CD4-positive, alpha-beta T cell treated with Interferon alpha-2 for 1 hour (primary cell): ENCODE measurements around the gene ARHGDIG.

Experiments
- DNase-seq, 2 donors: peaks; one replicate each; pipeline ENCODE4 v3.0.0-alpha.2; 2020 to 2022

The ARHGDIG gene

DNA sequence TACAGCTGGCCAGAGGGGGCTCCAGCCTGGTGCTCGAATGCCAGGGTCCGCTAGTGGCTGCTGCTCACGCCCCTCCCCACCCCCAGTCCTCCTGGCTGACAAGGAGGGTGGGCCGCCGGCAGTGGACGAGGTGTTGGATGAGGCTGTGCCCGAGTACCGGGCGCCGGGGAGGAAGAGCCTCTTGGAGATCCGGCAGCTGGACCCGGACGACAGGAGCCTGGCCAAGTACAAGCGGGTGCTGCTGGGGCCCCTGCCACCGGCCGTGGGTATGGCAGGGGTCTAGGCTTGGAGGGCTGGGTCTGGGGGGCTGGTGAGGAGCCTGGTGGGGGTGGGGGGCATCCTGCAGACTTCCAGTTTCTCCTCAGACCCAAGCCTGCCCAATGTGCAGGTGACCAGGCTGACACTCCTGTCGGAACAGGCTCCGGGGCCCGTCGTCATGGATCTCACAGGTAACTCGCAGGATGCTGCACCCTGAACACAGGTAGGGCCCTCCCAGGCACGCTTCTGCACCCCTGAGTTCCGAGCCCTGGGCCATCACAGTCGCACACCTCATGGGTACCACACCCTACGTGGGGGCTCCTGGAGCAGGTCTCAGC is 1.4 kb downstream of the ARHGDIG start:
- no peak for DNase-seq

DNA sequence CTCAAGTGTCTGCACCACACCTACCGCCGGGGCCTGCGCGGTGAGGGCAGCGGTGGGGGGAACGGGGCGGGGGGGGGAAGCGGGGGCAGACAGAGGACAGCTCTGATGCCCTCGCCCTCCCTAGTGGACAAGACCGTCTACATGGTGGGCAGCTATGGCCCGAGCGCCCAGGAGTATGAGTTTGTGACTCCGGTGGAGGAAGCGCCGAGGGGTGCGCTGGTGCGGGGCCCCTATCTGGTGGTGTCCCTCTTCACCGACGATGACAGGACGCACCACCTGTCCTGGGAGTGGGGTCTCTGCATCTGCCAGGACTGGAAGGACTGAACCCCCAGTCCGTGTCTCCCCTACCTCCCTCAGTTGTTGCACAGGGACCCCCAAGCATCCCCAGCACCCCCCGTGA is 2.1 kb downstream of the ARHGDIG start:
- no peak for DNase-seq

DNA sequence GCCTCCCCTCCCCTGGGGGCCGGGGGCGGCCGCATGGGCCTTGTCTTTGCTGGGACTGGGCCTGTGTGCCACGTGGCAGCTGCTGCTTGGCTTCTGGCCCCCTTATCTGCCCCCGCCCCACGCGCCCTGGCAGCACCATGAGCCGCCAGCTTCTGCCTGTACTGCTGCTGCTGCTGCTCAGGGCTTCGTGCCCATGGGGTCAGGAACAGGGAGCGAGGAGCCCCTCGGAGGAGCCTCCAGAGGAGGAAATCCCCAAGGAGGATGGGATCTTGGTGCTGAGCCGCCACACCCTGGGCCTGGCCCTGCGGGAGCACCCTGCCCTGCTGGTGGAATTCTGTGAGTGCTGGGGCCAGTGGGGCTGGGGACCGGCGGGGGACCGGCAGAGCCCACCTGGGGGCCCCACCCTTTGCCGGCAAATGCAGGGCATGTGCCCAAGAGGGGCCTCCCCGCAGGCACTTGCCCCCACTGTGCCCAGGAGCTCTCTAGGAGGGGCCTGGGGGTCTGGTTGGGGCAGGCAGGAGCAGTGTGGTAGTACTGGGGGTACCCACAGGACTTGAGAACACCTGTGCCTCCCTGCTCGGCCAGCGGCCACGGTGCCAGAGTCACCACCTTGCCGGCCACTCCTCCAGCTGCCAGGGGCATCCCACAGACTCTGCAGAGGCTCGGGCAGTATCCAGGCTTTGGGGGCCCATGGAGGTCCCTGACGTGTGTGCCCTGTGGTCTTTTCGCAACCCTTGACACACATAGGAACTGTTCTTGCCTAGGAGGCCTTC is 2.8 kb downstream of the ARHGDIG start, which contains the start of gene PDIA2:
TSS of gene PDIA2 (plus strand) at position 132 of the 773 bp plus-strand sequence. CDS start at position 138, 6 bp downstream.
- no peak for DNase-seq

DNA sequence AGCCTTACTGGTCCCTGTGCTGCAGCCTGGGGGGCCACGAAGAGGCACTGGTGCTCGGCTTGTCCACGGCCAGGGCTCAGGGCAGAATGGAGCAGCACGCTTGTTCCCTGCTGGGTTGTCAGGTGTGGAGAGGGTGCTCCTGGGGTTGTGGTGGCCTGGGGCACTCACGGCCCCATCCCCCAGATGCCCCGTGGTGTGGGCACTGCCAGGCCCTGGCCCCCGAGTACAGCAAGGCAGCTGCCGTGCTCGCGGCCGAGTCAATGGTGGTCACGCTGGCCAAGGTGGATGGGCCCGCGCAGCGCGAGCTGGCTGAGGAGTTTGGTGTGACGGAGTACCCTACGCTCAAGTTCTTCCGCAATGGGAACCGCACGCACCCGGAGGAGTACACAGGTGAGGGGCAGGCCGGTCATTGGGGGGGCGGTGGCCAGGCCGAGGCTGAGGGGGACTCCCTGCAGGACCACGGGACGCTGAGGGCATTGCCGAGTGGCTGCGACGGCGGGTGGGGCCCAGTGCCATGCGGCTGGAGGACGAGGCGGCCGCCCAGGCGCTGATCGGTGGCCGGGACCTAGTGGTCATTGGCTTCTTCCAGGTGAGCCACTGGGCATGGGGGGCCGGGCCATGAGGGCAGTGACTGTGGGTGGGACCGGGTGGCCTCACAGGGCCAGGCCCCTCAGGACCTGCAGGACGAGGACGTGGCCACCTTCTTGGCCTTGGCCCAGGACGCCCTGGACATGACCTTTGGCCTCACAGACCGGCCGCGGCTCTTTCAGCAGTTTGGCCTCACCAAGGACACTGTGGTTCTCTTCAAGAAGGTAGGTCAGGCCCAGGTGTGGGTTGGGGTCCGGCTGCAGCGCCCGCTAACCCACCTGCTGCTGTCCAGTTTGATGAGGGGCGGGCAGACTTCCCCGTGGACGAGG is 4.1 kb downstream of the ARHGDIG start:
- DNase-seq = no peak

DNA sequence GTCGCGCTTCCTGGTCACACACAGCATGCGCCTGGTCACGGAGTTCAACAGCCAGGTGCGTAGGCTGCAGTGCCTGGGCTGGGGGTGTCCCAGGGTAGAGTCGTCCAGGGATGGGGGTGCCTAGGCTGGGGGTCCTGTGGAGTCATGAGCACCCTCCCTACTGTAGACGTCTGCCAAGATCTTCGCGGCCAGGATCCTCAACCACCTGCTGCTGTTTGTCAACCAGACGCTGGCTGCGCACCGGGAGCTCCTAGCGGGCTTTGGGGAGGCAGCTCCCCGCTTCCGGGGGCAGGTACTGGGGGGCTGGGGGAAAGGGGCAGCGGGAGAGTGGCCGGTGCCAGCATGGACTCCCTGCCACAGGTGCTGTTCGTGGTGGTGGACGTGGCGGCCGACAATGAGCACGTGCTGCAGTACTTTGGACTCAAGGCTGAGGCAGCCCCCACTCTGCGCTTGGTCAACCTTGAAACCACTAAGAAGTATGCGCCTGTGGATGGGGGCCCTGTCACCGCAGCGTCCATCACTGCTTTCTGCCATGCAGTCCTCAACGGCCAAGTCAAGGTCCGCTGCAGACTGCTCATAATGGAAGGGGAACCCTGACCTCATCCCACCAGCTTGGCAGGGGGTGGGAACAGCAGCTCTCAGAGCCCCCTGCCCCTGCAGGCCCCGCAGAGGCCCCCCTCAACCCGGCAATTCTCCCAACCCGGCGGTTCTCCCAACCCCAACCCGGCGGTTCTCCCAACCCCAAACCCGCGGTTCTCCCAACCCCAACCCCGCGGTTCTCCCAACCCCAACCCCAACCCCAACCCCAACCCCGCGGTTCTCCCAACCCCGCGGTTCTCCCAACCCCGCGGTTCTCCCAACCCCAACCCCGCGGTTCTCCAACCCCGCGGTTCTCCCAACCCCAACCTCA is 5.0 kb downstream of the ARHGDIG start:
- DNase-seq = no peak

DNA sequence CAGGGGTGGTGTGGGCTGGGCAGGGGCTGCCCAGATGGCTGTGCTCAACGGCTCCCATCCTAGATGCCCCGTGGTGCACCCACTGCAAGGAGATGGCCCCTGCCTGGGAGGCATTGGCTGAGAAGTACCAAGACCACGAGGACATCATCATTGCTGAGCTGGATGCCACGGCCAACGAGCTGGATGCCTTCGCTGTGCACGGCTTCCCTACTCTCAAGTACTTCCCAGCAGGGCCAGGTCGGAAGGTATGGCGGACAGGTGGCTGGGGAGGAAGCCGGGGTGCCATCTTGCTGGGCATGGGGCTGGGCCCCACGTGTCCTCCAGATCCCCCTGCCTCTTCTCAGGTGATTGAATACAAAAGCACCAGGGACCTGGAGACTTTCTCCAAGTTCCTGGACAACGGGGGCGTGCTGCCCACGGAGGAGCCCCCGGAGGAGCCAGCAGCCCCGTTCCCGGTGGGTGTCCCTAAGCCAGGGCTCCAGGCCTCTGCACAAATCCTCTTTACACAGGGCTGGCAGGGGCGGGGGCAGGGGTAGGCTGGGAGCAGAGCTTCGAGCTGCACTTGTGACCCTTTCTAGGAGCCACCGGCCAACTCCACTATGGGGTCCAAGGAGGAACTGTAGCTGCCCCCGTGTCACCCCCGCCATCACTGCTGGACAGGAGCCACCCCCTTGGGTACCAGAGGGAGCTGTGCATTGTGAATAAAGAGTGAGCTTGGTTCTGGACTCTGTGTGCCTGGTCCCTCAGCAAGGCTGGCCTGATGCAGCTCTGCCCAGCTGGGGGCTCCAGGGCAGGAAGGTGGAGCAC is 6.3 kb downstream of the ARHGDIG start:
- DNase-seq = no peak

DNA sequence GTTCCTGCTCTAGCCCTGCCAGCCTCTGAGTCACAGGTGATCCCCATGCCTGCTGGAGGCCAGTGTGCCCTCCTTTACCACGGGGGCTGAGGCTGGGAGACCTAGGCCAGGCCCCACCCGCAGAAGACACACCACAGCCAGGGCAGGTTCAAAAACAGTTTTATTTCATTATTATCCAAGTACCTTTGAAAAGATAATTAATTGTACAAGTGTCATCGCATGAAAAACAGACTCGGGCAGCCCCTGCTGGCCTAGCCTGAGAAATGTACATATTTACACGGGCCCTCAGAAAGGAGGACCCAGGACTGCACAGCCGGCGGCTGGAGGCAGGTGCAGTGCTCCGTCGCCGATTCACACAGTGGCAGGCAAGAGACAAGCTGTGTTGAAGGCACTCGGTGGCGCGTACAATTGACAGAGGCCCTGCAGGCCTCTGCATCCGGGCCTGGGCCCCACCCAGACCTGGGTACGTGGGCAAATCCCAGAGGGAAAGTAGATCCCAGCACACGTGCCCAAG is 7.0 kb downstream of the ARHGDIG start:
- DNase-seq = no peak

DNA sequence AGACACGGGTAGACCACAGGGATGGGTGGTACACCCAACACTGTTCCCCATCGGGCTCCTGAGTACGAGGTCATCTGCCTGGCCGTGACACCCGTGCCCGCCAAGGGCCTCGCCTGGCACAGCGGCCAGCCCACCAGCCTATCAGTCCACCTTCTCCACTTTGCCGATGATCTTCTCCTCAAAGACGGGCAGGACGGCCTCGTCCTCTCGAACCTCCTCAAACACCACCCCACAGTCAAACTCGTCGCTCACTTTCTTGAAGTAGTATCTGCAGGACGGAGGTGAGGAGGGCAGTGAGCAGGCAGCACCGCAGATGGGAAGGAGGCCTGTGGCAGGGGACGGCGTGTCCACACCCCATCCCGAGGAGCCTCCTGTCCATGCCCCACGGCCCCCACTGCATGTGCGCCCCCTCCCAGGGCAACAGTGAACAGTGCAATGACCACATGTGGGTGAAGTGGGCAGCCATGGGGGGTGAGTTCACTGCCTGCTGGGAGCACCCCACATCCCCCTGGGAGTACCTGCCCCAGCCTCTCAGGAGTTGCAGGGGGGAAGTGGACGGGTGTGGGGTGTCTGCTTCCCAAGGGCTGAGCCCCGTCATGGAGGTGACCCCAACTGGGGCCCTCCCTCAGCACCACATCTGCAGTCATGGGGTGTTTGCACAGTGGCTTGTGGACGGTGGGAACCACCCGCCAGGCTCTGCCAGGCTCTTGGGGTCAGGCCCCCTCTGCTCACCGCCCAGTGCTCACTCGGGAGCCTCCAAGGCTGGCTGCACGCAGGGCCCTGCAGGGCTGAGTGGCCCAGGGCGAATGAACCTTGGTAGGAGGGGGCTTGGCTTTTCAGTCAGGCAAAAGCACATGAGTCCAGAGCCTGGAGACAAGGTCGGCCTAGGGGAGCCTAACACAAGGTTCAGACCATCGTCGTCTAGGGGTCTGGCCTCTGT is 7.9 kb downstream of the ARHGDIG start:
- DNase-seq = no peak

DNA sequence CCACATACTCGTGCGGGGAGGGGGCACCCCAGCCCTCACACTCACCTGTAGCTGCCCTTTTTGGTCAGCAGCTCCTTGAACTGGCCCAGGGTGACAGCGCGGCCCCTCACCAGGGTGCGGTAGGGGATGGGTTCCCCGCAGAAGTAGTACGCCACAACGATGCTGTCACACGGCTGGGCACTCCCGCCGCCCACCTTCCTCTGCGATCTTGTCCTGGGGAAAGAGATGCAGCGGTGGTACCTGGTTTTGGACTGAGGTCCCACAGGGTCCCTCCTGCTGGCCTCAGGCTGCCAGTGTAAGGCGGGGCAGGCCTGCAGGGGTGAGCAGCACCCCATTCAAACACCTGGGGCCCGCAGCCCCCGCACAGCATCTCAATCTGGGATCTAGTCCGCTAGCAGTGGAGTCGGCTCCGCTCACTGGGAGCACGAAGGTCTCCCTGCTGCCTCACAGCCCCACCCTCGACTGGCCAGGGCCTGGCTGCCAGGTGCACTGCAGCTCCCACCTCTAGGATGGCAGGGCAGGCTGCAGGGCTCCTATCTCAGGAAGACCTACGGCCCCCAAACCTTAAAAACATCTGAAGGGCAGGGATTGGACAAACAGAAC is 9.1 kb downstream of the ARHGDIG start:
- no peak for DNase-seq

DNA sequence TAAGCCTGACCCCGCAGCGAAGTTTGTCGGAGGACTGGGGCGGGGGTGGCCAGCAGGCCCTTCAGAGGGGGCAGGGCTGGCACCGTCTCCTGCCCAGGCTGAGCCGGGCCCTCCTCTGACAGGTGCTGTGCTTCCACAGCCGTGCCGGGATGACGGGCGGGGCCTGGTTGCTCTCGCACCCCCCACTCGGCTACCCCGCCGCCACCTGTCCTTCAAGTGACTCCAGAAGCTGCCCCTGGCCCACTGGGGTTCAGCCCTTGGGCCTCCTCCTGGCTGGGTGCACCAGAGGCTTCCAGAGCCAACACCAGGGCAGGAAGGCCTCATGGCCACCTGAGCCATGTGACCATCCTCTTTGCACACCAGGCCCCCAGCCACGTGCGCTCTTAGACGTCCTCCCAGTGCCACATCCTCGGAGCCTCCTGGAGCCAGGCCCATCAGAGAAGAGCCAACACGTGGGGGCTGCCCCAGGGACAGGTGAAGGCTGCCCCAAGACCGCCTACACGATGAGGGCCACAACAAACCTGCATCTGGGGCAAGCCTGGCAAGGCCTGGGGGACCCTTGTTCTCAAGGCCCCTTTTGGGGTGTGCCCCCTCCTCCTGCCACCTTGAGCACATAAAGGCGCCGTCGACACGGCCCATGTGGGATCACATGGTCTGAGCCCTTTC is 9.8 kb downstream of the ARHGDIG start:
- no peak for DNase-seq

DNA sequence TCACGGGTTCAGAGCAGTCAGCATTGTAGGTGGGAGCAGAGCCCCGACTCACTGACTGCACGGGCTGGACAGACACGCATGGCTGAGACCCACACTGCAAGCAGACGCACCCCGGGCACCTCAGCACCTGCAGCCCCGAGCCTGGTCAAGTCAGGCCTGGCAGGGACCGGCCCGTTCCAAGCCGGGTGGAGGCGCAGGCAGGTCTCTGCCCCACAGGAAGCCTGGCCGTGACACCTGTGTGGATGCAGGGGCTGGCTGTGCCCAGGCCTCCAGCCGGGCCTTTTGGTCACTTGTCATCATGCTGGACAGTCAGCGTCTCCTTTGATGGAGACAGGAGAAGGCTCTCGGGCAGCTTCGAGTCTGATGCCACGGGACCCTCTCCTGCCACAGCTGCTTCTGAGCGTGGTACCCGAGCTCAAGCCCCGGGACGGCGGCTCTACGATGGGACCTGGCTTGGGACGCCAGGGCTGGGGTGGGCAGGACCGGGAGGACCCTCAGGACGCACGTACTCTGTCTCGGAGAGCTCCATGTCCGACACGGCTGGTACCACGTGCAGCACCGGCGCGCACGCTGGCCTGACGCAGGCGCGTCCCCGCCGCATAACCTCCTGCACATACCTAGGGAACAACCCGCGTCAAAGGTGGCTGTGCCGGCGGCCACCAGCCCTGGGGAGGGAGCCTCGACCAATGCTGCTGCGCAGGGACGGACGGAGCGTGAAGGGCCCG is 10.5 kb downstream of the ARHGDIG start:
- no peak for DNase-seq

DNA sequence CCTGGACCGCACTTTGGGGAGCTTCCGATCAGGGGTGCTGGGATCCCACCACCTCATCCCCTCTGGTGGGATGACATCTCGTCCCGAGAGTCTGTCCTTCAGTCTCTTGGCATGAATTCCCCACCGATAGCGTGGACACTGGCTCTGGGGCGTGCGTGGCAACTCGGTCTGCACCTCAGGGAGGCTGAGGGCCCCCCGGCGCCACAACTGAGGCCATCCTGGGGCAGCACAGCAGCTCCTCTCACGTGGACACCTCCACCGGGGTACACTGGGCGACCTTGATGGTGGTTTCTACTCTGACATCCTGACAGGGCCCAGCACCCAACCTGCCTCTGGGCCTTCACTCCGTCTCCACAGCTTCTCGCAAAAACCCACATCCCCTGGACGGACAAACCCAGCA is 11.1 kb downstream of the ARHGDIG start:
- no peak for DNase-seq

DNA sequence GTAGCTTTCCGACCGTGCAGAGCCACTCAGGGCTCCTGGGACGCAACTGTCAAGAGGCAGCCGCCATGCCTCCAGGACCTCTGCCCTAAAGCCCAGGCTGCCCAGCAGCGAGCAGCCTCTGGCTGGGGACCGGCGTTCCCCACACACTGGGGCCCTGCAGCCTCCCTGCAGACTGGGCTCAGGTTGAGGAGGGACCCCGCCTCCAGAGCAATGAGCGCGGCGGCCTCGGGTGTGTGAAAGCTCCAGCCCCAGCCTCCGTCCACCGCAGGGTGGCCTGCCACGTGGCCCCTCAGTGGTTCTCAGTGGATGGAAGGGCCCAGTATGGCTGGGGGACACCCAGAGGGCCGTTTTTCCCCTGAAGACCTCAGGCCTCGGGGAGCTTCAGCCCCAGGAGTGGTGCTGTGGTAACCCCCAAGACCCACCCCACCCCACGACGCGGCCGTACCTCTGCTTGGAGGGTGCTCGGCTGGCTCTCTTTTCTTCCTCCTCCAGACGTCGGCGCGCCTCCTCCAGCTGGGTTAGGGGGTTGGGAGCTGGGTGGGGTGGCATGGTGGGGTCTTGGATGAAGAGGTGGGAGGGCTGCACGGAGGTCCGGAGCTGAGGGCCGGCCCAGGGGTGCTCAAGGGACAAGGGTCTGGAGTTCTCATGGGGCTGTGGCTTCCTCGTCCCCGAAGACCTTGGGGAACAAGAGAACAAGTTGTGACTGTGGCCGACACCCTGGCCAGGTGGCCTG is 12.8 kb downstream of the ARHGDIG start:
- no peak for DNase-seq

DNA sequence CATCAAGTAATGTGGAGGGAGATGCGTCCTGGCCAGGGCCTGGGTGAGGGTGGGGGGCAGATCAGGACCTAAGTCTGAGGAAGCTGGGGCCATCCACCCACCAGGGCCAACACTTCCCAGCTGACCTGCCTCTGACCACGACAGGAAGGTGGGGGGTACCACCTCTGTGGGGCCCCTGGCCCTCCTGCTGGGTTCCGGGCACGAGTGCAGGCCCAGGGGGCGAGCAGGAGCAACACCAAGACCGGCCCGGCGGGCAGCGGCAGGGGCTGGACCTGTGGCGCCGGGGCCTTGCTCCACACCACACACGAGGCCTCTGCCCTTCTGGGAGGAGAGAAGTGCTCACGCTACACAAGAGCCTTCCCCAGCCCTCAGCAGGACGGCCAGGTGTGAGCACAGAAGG is 15.9 kb downstream of the ARHGDIG start:
- DNase-seq = no peak

DNA sequence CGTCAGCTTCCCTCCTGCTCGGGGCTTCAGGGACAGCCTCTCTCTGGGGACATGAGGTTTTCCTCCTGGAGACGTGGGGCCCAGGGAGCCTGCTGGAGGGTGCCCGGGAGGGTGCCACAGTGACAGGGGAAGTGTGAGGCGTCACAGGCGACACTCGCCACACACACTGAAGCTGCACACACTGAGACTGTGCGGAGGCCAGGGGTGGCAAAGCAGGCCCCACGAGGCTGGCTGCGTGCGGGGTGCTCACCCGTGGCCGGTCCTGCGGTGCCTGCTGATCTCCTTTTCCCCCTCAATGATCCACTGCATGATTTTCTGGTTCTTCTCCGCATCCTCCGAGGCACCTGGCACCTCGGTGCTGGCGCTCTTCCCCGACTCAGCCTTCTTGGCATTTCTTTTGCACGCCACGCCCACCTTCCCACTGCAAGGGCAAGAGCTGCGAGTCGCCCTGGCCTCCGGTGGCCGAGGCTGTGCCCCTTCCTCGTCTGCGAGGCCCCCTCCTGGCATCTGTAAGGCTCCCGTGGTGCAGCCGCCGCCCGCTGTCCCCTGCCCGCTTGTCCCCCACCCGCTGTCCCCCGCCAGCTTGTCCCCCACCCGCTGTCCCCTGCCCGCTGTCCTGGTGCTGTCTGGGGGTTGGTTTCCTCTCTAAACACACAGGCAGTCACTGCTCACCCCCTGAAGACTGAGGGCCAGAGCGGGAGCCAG is 16.6 kb downstream of the ARHGDIG start:
- no peak for DNase-seq

DNA sequence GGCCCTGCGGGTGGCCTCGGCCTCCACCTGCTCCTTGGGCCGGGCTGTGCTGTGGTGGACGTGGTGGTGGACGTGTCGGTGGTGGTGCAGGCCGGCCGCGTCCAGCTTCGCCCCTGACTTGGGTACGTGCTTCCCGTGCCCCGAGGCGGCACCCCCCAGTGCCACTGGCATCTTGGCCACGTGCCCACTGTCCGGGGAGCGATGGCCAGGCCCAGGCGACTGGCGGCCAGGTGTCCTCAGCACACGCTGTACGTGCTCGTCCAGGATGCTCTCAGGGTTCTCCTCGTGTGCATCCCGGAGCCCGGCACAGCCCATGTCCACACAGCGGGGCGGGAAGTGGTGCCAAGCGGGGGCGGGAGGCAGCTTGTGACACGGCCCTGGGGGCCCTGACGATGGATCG is 17.4 kb downstream of the ARHGDIG start:
- no peak for DNase-seq

DNA sequence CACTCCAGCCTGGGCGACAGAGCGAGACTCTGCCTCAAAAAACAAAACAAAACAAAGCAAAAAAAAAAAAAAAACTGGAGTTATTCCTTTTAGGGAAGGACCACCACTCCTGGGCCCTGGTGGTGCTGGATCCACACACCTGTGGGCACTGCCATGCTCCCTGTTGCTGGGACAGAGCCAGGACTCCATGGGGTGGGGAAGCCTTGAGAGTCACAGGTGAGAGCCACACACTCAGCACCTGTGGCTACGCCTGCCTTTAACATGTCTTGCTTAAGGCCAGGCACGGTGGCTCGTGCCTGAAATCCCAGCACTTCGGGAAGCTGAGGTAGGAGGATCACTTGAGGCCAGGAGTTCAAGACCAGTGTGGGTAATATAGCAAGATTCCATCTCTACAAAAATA is 20.8 kb downstream of the ARHGDIG start:
- no peak for DNase-seq
